IMR-90 (cell line): Measurements from ENCODE around the gene VSIG10L2. TPM values are rescaled to one million over a fixed set of nuclear protein-coding genes. Genes with fewer than 3 reads are reported as not detected.

Experiments
- ATAC-seq: fragments of 200-7000 bp; cut with Tn5 transposase; 2 replicates; pipeline ENCODE4 v1.9.1; 2020; ENCODE audit warnings: low read depth, mild to moderate bottlenecking, moderate library complexity
- BruUV-seq: library from RNA; stranded (reverse); fragments of 400-500 nt; replicated peaks from 2 replicates; lab custom pipeline; 2021; lab: Mats Ljungman, UMichigan
- CTCF ChIA-PET: fragments of 300-600 bp; formaldehyde crosslinking; extraction: SDS; loops from one replicate; lab custom pipeline; 2021; ENCODE audit warnings: antibody characterized with exemption; lab: Yijun Ruan, JAX
- POLR2A ChIA-PET: fragments of 300-600 bp; sonication (Branson Sonifier 250); formaldehyde crosslinking; loops from one replicate; lab custom pipeline; 2022; ENCODE audit warnings: antibody characterized with exemption; ENCODE audit not compliant: unreplicated experiment; lab: Charles Lee
- DNase-seq: peaks from one replicate; pipeline ENCODE4 v3.0.0; 2013
- H2AFZ ChIP-seq: replicated peaks from 2 replicates; pipeline ENCODE3; 2013; ENCODE audit warnings: low read length, mild to moderate bottlenecking; ENCODE audit not compliant: poor library complexity
- H2AK5ac ChIP-seq: 2 replicates; pipeline ENCODE4 v1.6.1; 2013; ENCODE audit warnings: low read depth, low read length, inconsistent platforms
- H2AK9ac ChIP-seq: replicated peaks from 2 replicates; pipeline ENCODE3; 2013; ENCODE audit warnings: mild to moderate bottlenecking, low read depth, low read length, moderate library complexity; ENCODE audit not compliant: poor library complexity
- H2BK120ac ChIP-seq: 2 replicates; pipeline ENCODE4 v1.6.1; 2013; ENCODE audit warnings: low read depth, low read length, inconsistent platforms
- H2BK15ac ChIP-seq: 3 replicates; pipeline ENCODE4 v1.6.1; 2013; ENCODE audit warnings: low read depth, low read length, inconsistent platforms
- H2BK20ac ChIP-seq: 2 replicates; pipeline ENCODE4 v1.6.1; 2013; ENCODE audit warnings: low read depth, mild to moderate bottlenecking, inconsistent platforms, low read length, moderate library complexity
- H2BK5ac ChIP-seq: 2 replicates; pipeline ENCODE4 v1.6.1; 2013; ENCODE audit warnings: mild to moderate bottlenecking, low read depth, low read length, inconsistent platforms; ENCODE audit not compliant: poor library complexity, severe bottlenecking
- H3K14ac ChIP-seq: replicated peaks from 2 replicates; pipeline ENCODE4 v1.6.1; 2013; ENCODE audit warnings: low read depth, low read length, inconsistent platforms
- H3K18ac ChIP-seq: 2 replicates; pipeline ENCODE4 v1.6.1; 2013; ENCODE audit warnings: low read depth, low read length, control low read depth
- H3K23ac ChIP-seq: 2 replicates; pipeline ENCODE4 v1.6.1; 2013; ENCODE audit warnings: low read depth, low read length, inconsistent platforms
- H3K27ac ChIP-seq: 2 replicates; pipeline ENCODE4 v1.5.1; 2013; ENCODE audit warnings: mild to moderate bottlenecking, control low read depth, low read length; ENCODE audit not compliant: insufficient read depth
- H3K27me3 ChIP-seq: 2 replicates; pipeline ENCODE4 v1.6.1; 2013; ENCODE audit warnings: low read length; ENCODE audit not compliant: control insufficient read depth, insufficient read depth
- H3K36me3 ChIP-seq: 2 replicates; pipeline ENCODE4 v1.6.1; 2013; ENCODE audit warnings: low read length, mixed read lengths; ENCODE audit not compliant: control insufficient read depth, insufficient read depth
- H3K4ac ChIP-seq: 2 replicates; pipeline ENCODE4 v1.6.1; 2013; ENCODE audit warnings: low read depth, low read length, inconsistent platforms
- H3K4me1 ChIP-seq: 2 replicates; pipeline ENCODE4 v1.6.1; 2013; ENCODE audit warnings: low read length, mixed read lengths; ENCODE audit not compliant: control insufficient read depth, insufficient read depth
- H3K4me2 ChIP-seq: 2 replicates; pipeline ENCODE4 v1.6.1; 2013; ENCODE audit warnings: low read depth, mild to moderate bottlenecking, control low read depth, low read length, moderate library complexity
- H3K4me3 ChIP-seq: 2 replicates; pipeline ENCODE4 v1.5.1; 2013; ENCODE audit warnings: low read depth, mild to moderate bottlenecking, control low read depth, low read length, moderate library complexity; ENCODE audit not compliant: insufficient read depth
- H3K56ac ChIP-seq: 2 replicates; pipeline ENCODE4 v1.6.1; 2013; ENCODE audit warnings: low read length, inconsistent platforms; ENCODE audit not compliant: insufficient read depth; ENCODE audit errors: extremely low read depth
- H3K79me1 ChIP-seq, 2 experiments: 2 replicates each; pipeline ENCODE4 v1.6.1; 2013; ENCODE audit warnings: low read length in 2 of 2, inconsistent platforms in 1 of 2, low read depth in 1 of 2
- H3K9ac ChIP-seq: 2 replicates; pipeline ENCODE4 v1.6.1; 2013; ENCODE audit warnings: low read depth, low read length, control low read depth
- H3K9me1 ChIP-seq: 2 replicates; pipeline ENCODE4 v1.6.1; 2013; ENCODE audit warnings: low read length, inconsistent platforms; ENCODE audit not compliant: insufficient read depth
- H3K9me3 ChIP-seq: 2 replicates; pipeline ENCODE4 v1.6.1; 2013; ENCODE audit warnings: low read length; ENCODE audit not compliant: control insufficient read depth, insufficient read depth
- H4K20me1 ChIP-seq: 2 replicates; pipeline ENCODE4 v1.6.1; 2013; ENCODE audit warnings: low read length, inconsistent platforms; ENCODE audit not compliant: insufficient read depth
- H4K5ac ChIP-seq: 2 replicates; pipeline ENCODE4 v1.6.1; 2013; ENCODE audit warnings: mild to moderate bottlenecking, low read depth, low read length, control low read depth
- H4K8ac ChIP-seq, 2 experiments: 2 replicates each; pipeline ENCODE4 v1.6.1; 2013; ENCODE audit warnings: low read depth in 2 of 2, low read length in 2 of 2, control low read depth in 1 of 2, inconsistent platforms in 1 of 2
- H4K91ac ChIP-seq: 2 replicates; pipeline ENCODE4 v1.6.1; 2013; ENCODE audit warnings: low read depth, low read length, inconsistent platforms; ENCODE audit not compliant: insufficient read depth
- RFX5 ChIP-seq: IDR thresholded peaks from 2 replicates; pipeline ENCODE4 v1.8.0; 2012; ENCODE audit warnings: low read depth, mild to moderate bottlenecking, low read length, moderate library complexity
- WGBS, 2 experiments: methylation state at CpG; one replicate each; pipeline versions ENCODE4 v1.1.5 to v1.1.7; 2013; ENCODE audit warnings: missing lambda C conversion rate in 2 of 2; ENCODE audit not compliant: insufficient read length in 1 of 2; ENCODE audit errors: extremely low coverage in 2 of 2; 5-methylcytosine and 5-hydroxymethylcytosine counted together
- dilution Hi-C: fragments of 300-500 bp; cut with HindIII; formaldehyde crosslinking; loops from one replicate; pipeline ENCODE4 v1.14.3; 2018; ENCODE audit warnings: low sequenced_read_pairs; ENCODE audit not compliant: unreplicated experiment
- in situ Hi-C: fragments of 300-500 bp; cut with MboI; formaldehyde crosslinking; loops from 3 replicates; pipeline ENCODE4 v1.14.3; 2019; ENCODE audit warnings: low sequenced_read_pairs, inconsistent platforms, mixed read lengths
- intact Hi-C: fragments of 100-400 bp; cut with micrococcal nuclease; formaldehyde crosslinking; loops from 2 replicates; pipeline ENCODE4 v1.10.0; 2022
- polyA plus RNA-seq, 3 experiments: library from polyadenylated mRNA; depleted of rRNA; stranded (reverse); fragments of >200 nt; gene quantifications; 2 replicates each; pipeline ENCODE4 v1.2.3, GENCODE V29; 2012; ENCODE audit warnings: low replicate concordance in 1 of 3
- total RNA-seq: library from RNA; depleted of rRNA; stranded (reverse); fragments of >200 nt; gene quantifications from 2 replicates; pipeline ENCODE4 v1.2.3, GENCODE V29; 2012

Gene VSIG10L2
- total and polyA plus RNA-seq, 2 of the 4 experiments (the other 2 are of a cell fraction) = under 0.01 TPM; not detected in 1

GRCh38 chr11:125968354-125968753 lies 22.5 kb downstream of the VSIG10L2 start:
- no peak overlapping the region for H2AFZ ChIP-seq
- H3K9me3 ChIP-seq = no peaks in the 10 kb centered on the region
- no peak overlapping the region for H3K4me3 ChIP-seq
- H3K27me3 ChIP-seq = peaks cover 5% of the 10 kb centered on the region
- intact Hi-C loops (no loop called here), in situ Hi-C loops (no loop called here), dilution Hi-C loops (no loop called here)
- DNase-seq = no peak
- no peak overlapping the region for H2BK120ac ChIP-seq
- H4K8ac ChIP-seq = no peak overlapping the region
- H3K36me3 ChIP-seq = no peaks in the 10 kb centered on the region
- no peak overlapping the region for H4K91ac ChIP-seq
- H2BK20ac ChIP-seq = no peak overlapping the region
- ChIA-PET POLR2A (no interaction called here), CTCF (no interaction called here)
- no peaks in the 10 kb centered on the region for H4K20me1 ChIP-seq
- H3K18ac ChIP-seq = no peak overlapping the region
- no peak overlapping the region for H4K5ac ChIP-seq
- H3K56ac ChIP-seq = no peak overlapping the region
- no peak overlapping the region for H3K23ac ChIP-seq
- no peak for ATAC-seq
- no peak overlapping the region for H3K4ac ChIP-seq
- no peaks in the 10 kb centered on the region; the same call in 1 of the 2 replicates for H3K4me1 ChIP-seq
- TF ChIP-seq RFX5 = no peak
- no peak overlapping the region for H2AK5ac ChIP-seq
- H3K4me2 ChIP-seq = no peak overlapping the region
- H2BK15ac ChIP-seq = no peak overlapping the region
- H2AK9ac ChIP-seq = no peak overlapping the region
- H3K9ac ChIP-seq = no peak overlapping the region
- H3K14ac ChIP-seq = no peak overlapping the region
- H3K79me1 ChIP-seq = no peaks in the 10 kb centered on the region
- no peaks in the 10 kb centered on the region for H3K9me1 ChIP-seq
- no peak overlapping the region for H2BK5ac ChIP-seq
- BruUV-seq = no TSS peak
- H3K27ac ChIP-seq = no peak overlapping the region
- no CpG with 5 or more reads among the region's 7 CpGs for WGBS, 2 experiments
